Liver (tissue), 9 donors: ENCODE data around the gene DDR1. TPM values are rescaled to one million over a fixed set of nuclear protein-coding genes. Genes with fewer than 3 reads are reported as not detected.
"Not testable (repeated sequence)": the region's sequence is repeated elsewhere in the genome, so short reads cannot be mapped to it uniquely, and the experiment has no call there.

ENCODE experiments used
- DNase-seq: peaks from one replicate; pipeline ENCODE4 v3.0.0-alpha.2; 2017; ENCODE audit warnings: low spot score
- H3K27ac ChIP-seq, 2 donors: one replicate each; pipeline ENCODE4 v1.7.0; 2013; ENCODE audit warnings: inconsistent platforms in 2 of 2, low read length in 2 of 2, control low read depth in 1 of 2, low read depth in 1 of 2, mild to moderate bottlenecking in 1 of 2
- H3K27me3 ChIP-seq, 4 donors: one replicate each; pipeline versions ENCODE4 v1.6.1 to v1.7.0; 2013; ENCODE audit warnings: low read length in 3 of 4, inconsistent platforms in 1 of 4, mild to moderate bottlenecking in 1 of 4, moderate library complexity in 1 of 4; ENCODE audit not compliant: control insufficient read depth in 4 of 4, insufficient read depth in 4 of 4
- H3K36me3 ChIP-seq, 4 donors: one replicate each; pipeline versions ENCODE4 v1.6.1 to v1.7.0; 2013; ENCODE audit warnings: low read length in 3 of 4, mild to moderate bottlenecking in 3 of 4, low read depth in 1 of 4, moderate library complexity in 1 of 4; ENCODE audit not compliant: control insufficient read depth in 4 of 4, insufficient read depth in 3 of 4
- H3K4me1 ChIP-seq, 4 donors: one replicate each; pipeline versions ENCODE4 v1.6.1 to v1.7.0; 2013; ENCODE audit warnings: low read length in 3 of 4, mild to moderate bottlenecking in 3 of 4, moderate library complexity in 1 of 4; ENCODE audit not compliant: control insufficient read depth in 4 of 4, insufficient read depth in 4 of 4
- H3K4me3 ChIP-seq, 3 donors: one replicate each; pipeline versions ENCODE4 v1.6.1 to v1.7.0; 2013; ENCODE audit warnings: low read length in 3 of 3, control low read depth in 1 of 3, low read depth in 1 of 3, mild to moderate bottlenecking in 1 of 3
- H3K9ac ChIP-seq, 2 donors: one replicate each; pipeline ENCODE4 v1.7.0; 2013; ENCODE audit warnings: low read length in 2 of 2, mild to moderate bottlenecking in 2 of 2, moderate library complexity in 2 of 2, control low read depth in 1 of 2, low read depth in 1 of 2
- H3K9me3 ChIP-seq, 4 donors: one replicate each; pipeline versions ENCODE4 v1.6.1 to v1.7.0; 2013; ENCODE audit warnings: low read length in 3 of 4; ENCODE audit not compliant: control insufficient read depth in 4 of 4
- ATF3 ChIP-seq: IDR thresholded peaks from 2 replicates; pipeline ENCODE4 v1.6.1; 2016; ENCODE audit warnings: antibody characterized with exemption
- CTCF ChIP-seq: fragments of 150-350 bp; IDR thresholded peaks from 2 replicates; pipeline ENCODE4 v1.5.1; 2017; ENCODE audit warnings: improper control_type of control experiment, low read depth, low read length; ENCODE audit not compliant: missing input control
- EGR1 ChIP-seq, 2 donors: IDR thresholded peaks; 2 replicates each; pipeline ENCODE4 v1.6.1; 2016 to 2018; ENCODE audit warnings: antibody characterized with exemption in 2 of 2, low read depth in 2 of 2
- FOXA1 ChIP-seq: IDR thresholded peaks from 2 replicates; pipeline ENCODE4 v1.6.1; 2016; ENCODE audit warnings: antibody characterized with exemption
- GABPA ChIP-seq, 2 donors: IDR thresholded peaks in 1 of 2; conservative IDR thresholded peaks in 1 of 2; 2 replicates each; pipeline ENCODE4 v1.6.1; 2016; ENCODE audit warnings: antibody characterized with exemption in 2 of 2, mild to moderate bottlenecking in 1 of 2, moderate library complexity in 1 of 2
- HNF4A ChIP-seq, 2 donors: conservative IDR thresholded peaks; 2 replicates each; pipeline ENCODE4 v1.6.1; 2016; ENCODE audit warnings: antibody characterized with exemption in 2 of 2, mild to moderate bottlenecking in 2 of 2
- HNF4G ChIP-seq: IDR thresholded peaks from 2 replicates; pipeline ENCODE4 v1.6.1; 2016; ENCODE audit warnings: antibody characterized with exemption
- JUND ChIP-seq, 2 donors: IDR thresholded peaks; 2 replicates each; pipeline ENCODE4 v1.6.1; 2016; ENCODE audit warnings: antibody characterized with exemption in 2 of 2
- MAX ChIP-seq: IDR thresholded peaks from 2 replicates; pipeline ENCODE4 v1.6.1; 2016; ENCODE audit warnings: antibody characterized with exemption
- REST ChIP-seq: IDR thresholded peaks from 2 replicates; pipeline ENCODE4 v1.6.1; 2016; ENCODE audit warnings: antibody characterized with exemption, mild to moderate bottlenecking
- RXRA ChIP-seq, 2 donors: IDR thresholded peaks; 2 replicates each; pipeline ENCODE4 v1.6.1; 2017 to 2018; ENCODE audit warnings: antibody characterized with exemption in 2 of 2, mild to moderate bottlenecking in 1 of 2
- TAF1 ChIP-seq: conservative IDR thresholded peaks from 2 replicates; pipeline ENCODE4 v1.6.1; 2016; ENCODE audit warnings: antibody characterized with exemption, mild to moderate bottlenecking
- YY1 ChIP-seq: IDR thresholded peaks from 2 replicates; pipeline ENCODE4 v1.6.1; 2016; ENCODE audit warnings: antibody characterized with exemption, mild to moderate bottlenecking
- ZBTB33 ChIP-seq: IDR thresholded peaks from 2 replicates; pipeline ENCODE4 v1.6.1; 2016; ENCODE audit warnings: antibody characterized with exemption
- WGBS: extraction: QIAGEN DNeasy Blood & Tissue Kit; methylation state at CpG from one replicate; pipeline ENCODE4 v1.1.7; 2013; 5-methylcytosine and 5-hydroxymethylcytosine counted together
- polyA plus RNA-seq, 2 donors: library from polyadenylated mRNA; stranded (reverse) in 1 of 2; unstranded in 1 of 2; fragments of 200-250 nt in 1 of 2; fragments of >200 nt in 1 of 2; fragmentation: Nextera tagmentation in 1 of 2; extraction: Ambion mirVana in 1 of 2; gene quantifications; one replicate each; pipeline versions ENCODE4 v1.2.1 to v1.2.3, GENCODE V29; 2013 to 2015
- total RNA-seq, 2 donors: library from RNA; depleted of rRNA; stranded (reverse); fragments of >200 nt; gene quantifications; one replicate each; pipeline ENCODE4 v1.2.3, GENCODE V29; 2014
- donor health status: healthy.
- donor health status: healthy.
- donor health status: healthy.
- donor health status: healthy.
- donor health status: healthy.

Gene DDR1
- total and polyA plus RNA-seq, 4 donors: 1.2 to 5.3 (median 4.4) TPM

- TF ChIP-seq CTCF: no peak
- no peak for TF ChIP-seq JUND (IDR thresholded peaks at IDR 0.05)
Measured at GRCh38 chr6:30862156-30862875, 22.0 kb upstream of the DDR1 start (continued).

GRCh38 chr6:30864325-30864724 lies 20.0 kb upstream of the DDR1 start:
- WGBS: 92% methylated on average over 4 of the region's 4 CpGs
- H3K36me3 ChIP-seq: no peaks in the 10 kb centered on the region
- H3K4me3 ChIP-seq: no peak overlapping the region
- no peaks in the 10 kb centered on the region for H3K27me3 ChIP-seq
- no peak overlapping the region for H3K9ac ChIP-seq
- TF ChIP-seq MAX (no peak), ZBTB33 (no peak), ATF3 (no peak), HNF4A (conservative IDR thresholded peaks at IDR 0.05) (no peak), TAF1 (no peak), GABPA (IDR thresholded peaks at IDR 0.05 in 1 of 2, conservative IDR thresholded peaks at IDR 0.05 in 1 of 2) (no peak), YY1 (no peak), REST (no peak), JUND (IDR thresholded peaks at IDR 0.05) (no peak), EGR1 (IDR thresholded peaks at IDR 0.05; ENCODE audit: low read depth in 2 of 2) (no peak), CTCF (no peak), FOXA1 (no peak), HNF4G (no peak), RXRA (IDR thresholded peaks at IDR 0.05) (no peak)
- H3K9me3 ChIP-seq: no peaks in the 10 kb centered on the region
- H3K27ac ChIP-seq: no peak overlapping the region
- H3K4me1 ChIP-seq: no peaks in the 10 kb centered on the region
- DNase-seq: no peak

- not testable (repeated sequence) for H3K9me3 ChIP-seq, H3K36me3 ChIP-seq, H3K4me3 ChIP-seq, H3K27ac ChIP-seq, H3K9ac ChIP-seq, H3K4me1 ChIP-seq, H3K27me3 ChIP-seq, DNase-seq
- WGBS: 91% methylated on average over 12 of the region's 12 CpGs
Measured at GRCh38 chr6:30869241-30869749, 15.0 kb upstream of the DDR1 start.
